GM12891 (cell line): ENCODE data around the gene PRDM2.

Source experiments
- PAX5 ChIP-seq: IDR thresholded peaks from 2 replicates; pipeline ENCODE4 v1.6.1; 2011; ENCODE audit warnings: low read length, moderate library complexity, mild to moderate bottlenecking; ENCODE audit not compliant: insufficient read depth, severe bottlenecking
- POLR2A ChIP-seq: IDR thresholded peaks from 2 replicates; pipeline ENCODE4 v1.6.1; 2011; ENCODE audit warnings: low read depth, low read length, control low read depth
- POLR2AphosphoS5 ChIP-seq: IDR thresholded peaks from 2 replicates; pipeline ENCODE4 v1.6.1; 2011; ENCODE audit warnings: low read depth, low read length, control low read depth
- POU2F2 ChIP-seq: IDR thresholded peaks from 2 replicates; pipeline ENCODE4 v1.6.1; 2011; ENCODE audit warnings: low read depth, mild to moderate bottlenecking, control low read depth, low read length, moderate library complexity
- SPI1 ChIP-seq: IDR thresholded peaks from 2 replicates; pipeline ENCODE4 v1.6.1; 2011; ENCODE audit warnings: low read depth, low read length, control low read depth
- TAF1 ChIP-seq: IDR thresholded peaks from 2 replicates; pipeline ENCODE4 v1.6.1; 2011; ENCODE audit warnings: low read depth, low read length, control low read depth

- TF ChIP-seq POLR2AphosphoS5 (no peak), POLR2A (no peak), PAX5 (no peak), TAF1 (no peak), SPI1 (no peak), POU2F2 (no peak)
Observed at GRCh38 chr1:13723810-13724209, 23.8 kb downstream of the PRDM2 start.
